K562 treated with DMSO at 1 percent for 48 hours (cell line): Measurements from ENCODE around the gene ALKBH8. TPM values are rescaled to one million over a fixed set of nuclear protein-coding genes. Genes with fewer than 3 reads are reported as not detected.

Experiments
- total RNA-seq: library from RNA; unstranded; fragments of 300-600 nt; gene quantifications from 2 replicates; pipeline ENCODE4 v1.2.3, GENCODE V29; 2022; ENCODE audit warnings: low replicate concordance; ENCODE audit errors: extremely low read depth

Gene ALKBH8
- not detected in 2 replicates for total RNA-seq

GRCh38 chr11:107565219-107565937, at the start of gene ALKBH8:
Gene ALKBH8, minus strand, starts transcription at chr11:107565735. Its CDS starts 4,842 bp downstream, at chr11:107560893.

GRCh38 chr11:107590460-107591377, 25.2 kb upstream of the ALKBH8 start, which contains the start of gene ELMOD1:
Gene ELMOD1, plus strand, starts transcription at chr11:107591147. Its CDS starts 27,043 bp downstream, at chr11:107618190.

DNA sequence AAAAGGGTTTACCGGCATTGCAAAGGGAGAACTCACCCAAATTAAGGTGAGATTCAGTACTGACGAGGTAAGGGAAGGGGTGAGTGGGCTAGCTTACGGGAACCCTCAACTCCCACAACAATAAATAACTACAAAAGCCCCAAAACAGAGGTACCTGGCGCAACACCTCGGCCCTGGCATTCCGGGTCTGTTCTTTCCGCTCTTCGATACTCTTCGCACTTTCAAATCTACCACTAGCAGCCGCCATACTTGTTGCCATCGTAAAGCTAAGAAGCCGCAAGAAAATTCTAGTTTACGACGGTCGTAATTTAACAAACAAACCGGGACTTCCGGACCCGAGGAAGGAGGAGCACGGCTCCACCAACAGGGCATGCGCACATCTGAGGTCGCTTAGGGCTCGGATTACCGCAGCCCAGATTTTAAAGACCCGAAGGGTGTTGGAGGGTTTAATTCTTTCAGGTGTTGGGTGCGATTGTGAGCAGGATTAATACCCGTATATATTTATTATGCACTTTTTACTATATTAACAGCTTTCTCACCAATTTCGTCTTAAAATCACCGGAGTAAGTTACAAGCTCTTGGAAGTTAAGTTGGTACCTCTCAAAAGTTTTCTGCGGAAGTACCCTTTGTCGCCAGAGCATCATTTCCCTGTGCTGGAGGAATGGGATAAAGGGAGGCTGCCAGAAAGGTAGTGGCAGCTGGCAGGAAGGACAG, 107.8 kb downstream of the ALKBH8 start, which contains the start of gene CWF19L2:
Gene CWF19L2, minus strand, starts transcription at position 268 of the 714 bp plus-strand sequence. Its CDS starts 9 bp downstream, at position 259.

Other genes with a start within 250 kb of the ALKBH8 start
- not detected in 2 replicates for gene CWF19L2, start 107.9 kb downstream of the ALKBH8 start, total RNA-seq
- gene ELMOD1, start 25.4 kb upstream of the ALKBH8 start, total RNA-seq, result not detected in 2 replicates
- gene SLN, start 146.3 kb upstream of the ALKBH8 start, total RNA-seq, result not detected in 2 replicates